HG03432 (cell line): ENCODE measurements around the gene MED9.
"Not testable (repeated sequence)": the region's sequence is repeated elsewhere in the genome, so short reads cannot be mapped to it uniquely, and the experiment has no call there.

ENCODE experiments used
- ATAC-seq: cut with Tn5 transposase; IDR thresholded peaks from one replicate; pipeline ENCODE4 v1.9.1; 2021; ENCODE audit warnings: mild to moderate bottlenecking, moderate library complexity; ENCODE audit not compliant: unreplicated experiment

MED9 gene

DNA sequence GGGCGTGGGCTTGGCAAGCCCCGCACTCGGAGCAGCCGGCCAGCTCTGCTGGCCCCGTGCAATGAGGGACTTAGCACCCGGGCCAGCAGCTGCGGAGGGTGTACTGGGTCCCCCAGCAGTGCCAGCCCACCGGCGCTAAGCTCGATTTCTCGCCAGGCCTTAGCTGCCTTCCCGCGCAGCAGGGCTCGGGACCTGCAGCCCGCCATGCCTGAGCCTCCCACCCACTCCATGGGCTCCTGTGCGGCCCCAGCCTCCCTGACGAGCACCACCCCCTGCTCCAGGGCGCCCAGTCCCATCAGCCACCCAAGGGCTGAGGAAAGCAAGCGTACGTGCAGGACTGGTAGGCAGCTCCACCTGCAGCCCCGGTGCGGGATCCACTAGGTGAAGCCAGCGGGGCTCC is 9.6 kb downstream of the MED9 start:
- not testable (repeated sequence) for ATAC-seq

GRCh38 chr17:17487998-17488397 is 11.2 kb downstream of the MED9 start:
- ATAC-seq: no peak

- no peak for ATAC-seq
These were observed 14.3 kb downstream of the MED9 start for GRCh38 chr17:17491031-17491471.

DNA sequence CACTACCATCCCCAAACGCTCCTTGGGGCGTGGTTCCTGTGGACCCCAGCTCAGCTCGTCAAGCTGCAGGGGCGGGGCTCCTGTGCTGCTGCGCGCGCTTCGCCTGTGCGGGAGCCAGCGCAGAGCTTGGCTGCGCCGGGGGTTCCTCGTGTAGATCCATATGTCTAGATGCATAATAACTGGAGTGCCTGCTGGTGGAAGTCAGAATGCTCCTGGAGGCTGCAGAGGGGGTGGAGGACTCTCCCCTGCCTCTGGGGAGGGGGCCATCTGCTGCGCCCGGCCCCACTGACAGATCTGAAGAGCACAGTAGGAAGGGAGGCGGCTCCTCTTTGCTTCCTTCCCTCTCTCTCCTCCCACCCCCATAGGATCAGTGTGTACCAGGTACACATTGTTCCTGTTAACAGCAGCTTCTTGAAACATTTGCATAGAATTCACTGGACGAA is 14.8 kb downstream of the MED9 start:
- no peak for ATAC-seq

- no peak for ATAC-seq
These were observed 15.3 kb downstream of the MED9 start for GRCh38 chr17:17492085-17492484.

DNA sequence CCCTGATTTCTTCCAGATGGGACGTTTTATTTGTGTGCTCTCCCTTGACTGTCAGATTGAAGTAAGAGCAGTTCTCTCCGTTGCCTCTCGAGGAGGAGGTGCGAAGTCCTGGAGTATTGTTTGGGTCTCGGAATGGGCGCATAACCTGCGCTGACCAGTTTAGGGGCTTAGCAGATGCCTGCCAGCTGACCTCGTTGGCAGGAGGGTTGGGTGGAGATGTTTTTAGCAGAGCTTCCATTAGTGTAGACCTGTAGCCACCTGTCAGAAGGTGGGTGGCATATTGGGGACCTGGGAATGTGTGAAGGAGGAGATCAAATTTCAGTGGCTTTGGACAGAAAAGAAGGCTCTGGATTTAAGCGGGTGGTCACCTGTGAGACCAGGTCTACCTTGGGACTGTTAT is 15.8 kb downstream of the MED9 start:
- no peak for ATAC-seq

GRCh38 chr17:17493249-17493985 is 16.6 kb downstream of the MED9 start:
- ATAC-seq: no peak

DNA sequence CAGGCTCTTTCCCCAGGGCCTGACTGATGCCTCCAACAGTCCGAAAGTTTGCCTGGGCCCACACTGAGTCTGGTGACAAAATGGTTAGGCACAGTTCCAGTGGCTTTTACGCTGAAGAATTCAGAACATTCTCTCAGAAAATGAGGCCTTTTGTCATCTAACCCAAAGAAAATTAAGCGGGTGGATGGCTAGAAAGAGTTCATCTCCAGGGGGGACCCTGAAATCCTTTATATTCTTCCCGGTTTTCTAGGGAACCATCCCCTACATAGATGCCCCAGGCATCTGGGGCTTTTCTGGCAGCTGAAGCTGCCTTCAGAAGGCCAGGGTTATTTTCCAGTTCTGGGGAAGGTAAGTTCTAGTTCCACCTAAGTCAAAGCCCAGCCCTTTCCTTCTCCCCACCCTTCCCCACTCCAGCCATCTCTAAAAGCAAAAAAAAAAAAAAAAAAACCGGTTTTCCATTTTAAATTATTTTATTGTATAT is 17.2 kb downstream of the MED9 start:
- ATAC-seq: no peak

GRCh38 chr17:17494499-17494869 is 17.7 kb downstream of the MED9 start:
- ATAC-seq: no peak

DNA sequence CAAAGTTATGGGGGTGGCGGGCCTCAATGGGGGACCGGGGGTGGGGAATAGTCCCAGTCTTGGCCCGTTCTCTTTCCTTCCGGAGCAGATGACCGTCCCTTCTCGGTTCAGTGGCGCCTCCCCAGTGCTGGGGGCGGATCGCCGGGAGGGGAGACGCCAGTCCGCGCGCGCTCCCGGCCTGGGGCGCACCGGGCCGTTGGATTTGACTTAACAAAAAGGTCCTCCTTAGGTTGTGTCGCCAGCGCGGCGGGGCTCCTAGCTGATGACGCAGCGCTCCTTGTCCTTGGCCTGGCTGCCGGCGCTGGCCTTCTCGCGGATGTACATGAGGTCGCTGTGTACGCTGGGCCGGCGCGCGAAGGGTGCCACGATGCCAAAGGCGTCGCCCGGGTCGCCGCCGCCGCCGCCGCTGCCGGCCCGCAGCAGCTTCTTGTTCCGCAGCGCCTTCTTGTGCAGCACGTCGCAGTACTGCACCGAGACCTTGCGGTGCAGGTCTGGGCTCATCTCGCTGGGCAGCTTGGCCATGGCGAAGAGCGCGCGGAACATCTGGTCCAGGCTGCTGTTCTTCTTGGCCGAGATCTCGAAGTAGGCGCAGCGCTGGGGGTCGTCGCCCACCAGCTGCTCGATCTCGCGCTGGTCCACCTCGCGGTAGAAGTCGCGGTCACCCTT is 18.2 kb downstream of the MED9 start:
- ATAC-seq: no peak

GRCh38 chr17:17495536-17496188 is 18.9 kb downstream of the MED9 start:
- ATAC-seq: no peak

DNA sequence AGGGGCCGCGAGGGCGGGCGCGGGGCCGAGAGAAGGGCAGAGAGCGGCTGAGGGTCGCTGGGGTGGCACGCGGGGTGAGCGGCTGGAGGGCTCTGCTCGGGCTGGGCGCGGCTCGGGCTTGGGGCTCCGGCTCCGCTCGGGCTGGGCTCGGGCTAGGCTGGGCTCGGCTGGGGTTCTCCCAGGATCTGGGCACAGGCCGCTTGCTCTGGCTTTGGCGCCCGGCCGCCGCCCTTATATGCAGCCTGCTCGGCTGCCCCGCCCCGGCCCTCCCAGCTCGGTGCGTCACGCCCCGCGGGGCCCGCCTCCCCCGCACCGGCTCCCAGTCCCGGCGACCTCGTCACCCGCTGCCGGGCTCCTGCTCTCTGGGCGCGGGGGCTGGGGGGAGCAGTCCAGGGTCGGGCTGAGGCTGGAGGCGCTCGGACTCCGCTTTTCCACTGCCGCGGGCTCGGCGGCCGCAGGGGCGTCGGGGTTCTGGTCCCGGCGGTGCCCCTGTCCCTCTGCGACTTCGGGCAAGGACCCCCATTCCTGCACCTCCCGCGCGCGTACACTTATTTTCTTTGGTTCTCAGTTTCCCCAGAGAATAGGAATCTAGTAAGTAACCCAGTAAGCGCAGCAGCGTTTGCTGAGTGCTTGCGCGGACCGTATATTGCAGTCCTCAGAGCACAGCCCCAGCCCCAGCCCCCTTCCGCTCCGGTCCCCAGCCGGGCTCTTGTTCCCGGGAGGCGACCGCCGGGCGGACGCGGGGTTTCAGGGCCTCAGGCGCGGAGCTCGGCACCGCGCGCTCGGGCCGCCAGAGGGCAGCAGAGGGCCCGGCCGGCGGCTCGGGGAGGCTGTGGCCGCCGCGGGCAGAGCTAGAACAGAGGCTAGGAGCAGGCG is 19.6 kb downstream of the MED9 start, which contains the start of gene RASD1:
TSS of gene RASD1 (minus strand) at position 207 of the 876 bp plus-strand sequence. CDS start 214 bp downstream, outside the sequence.
- peak; percentile 81 for ATAC-seq

DNA sequence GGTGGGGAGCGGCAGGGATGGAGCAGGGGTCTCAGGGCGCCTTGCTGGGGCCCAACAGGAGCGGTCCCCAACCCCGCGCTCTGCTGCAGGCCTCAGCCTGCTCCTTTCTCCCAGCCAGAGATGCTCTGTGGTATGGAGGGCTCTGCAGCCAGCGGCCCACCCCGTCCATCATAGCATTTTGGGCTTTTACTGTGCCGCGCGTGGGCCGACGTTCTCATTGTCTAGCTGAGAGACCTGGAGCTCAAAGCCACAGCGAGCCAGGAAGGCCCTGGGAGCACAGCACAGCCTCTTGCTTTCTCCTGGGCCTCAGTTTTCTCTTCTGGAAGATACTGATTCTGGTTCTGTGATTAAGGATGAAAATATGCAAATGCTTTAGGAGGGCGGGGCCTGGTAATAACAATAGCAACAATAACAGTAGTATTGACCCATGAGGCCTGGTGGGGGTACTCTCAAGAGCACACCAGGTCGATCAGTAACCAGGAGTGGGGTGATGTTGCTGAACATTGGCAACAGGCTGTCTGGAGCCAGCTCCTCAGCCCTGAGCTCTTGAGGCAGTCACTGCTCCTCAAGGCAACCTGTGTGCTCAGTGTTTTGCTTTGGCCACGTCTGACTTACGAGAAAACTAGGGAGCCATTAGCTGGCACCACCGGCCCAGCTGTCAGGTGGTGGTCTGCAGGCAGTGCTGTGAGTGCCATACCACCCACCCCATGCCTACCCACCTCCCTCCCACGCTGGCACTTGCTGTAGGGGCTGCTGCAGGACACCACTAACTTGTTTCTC is 20.5 kb downstream of the MED9 start:
- ATAC-seq: no peak

GRCh38 chr17:17497845-17498520 is 21.2 kb downstream of the MED9 start:
- no peak for ATAC-seq

DNA sequence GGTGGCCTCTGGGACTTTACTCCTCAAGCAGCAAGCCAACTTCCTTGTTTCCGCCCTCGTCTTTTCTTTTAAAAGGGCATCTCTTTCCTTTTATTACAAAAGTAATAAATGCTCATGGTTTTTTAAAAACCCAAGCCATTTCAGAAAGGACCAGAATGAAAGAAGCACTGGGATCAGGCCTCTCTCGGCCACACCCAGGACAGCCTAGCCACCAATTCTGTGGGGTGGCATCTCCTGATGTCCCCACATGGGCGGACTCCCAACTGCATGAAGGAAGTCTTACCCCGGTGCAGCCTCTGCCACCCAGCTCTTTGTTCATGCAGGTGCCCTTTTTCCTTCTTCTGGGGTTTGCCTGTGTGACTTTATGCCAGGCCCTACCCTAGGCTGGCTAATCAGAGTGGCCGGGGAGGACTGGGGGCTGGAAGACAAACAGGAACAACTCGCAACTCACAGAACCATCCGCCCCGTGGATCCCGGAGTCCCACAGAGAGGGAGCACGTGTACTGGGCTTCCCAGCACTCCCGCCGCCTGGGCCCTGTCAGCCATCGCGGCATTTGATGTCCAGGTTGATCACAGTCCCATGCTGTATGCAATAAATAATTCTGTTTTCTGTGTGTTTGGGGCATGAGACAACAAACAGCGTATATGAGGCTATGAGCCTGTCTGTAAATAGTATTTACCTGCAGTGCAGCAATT is 22.0 kb downstream of the MED9 start:
- ATAC-seq: no peak

DNA sequence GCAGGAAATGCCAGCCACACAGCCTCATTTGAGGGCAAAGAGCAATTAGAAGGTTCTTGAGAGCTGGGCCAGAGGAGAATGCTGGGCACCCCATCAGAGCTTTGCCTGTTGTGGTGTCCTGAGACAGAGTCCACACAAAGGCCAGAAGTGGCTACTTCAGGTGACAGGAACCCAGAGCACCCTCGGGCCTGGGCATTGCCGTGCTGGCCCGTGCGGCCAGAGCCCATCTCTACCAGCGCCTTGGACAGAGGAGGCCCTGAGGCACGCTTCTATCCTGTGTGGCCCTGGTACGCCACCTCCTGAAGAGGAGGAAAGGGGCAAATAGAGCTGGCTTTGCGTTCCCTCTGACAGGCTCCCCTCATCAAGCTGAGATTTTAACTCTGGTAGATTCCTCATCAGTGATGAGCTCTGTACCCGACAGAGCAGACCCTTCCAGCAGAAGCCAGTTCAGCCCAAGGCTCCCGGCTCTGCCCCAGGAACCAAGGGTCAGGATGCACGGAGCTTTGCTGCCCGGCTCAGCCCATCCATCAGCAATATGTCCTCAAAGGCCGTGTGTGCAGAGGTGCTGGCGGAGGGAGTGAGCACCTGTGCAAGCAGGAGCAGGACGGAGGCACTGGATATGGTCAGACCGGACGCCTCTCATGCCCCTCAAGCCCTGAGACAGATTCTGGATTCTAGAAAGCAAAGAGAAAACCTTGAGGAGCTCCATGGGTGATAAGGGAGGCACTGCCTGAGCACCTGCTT is 22.8 kb downstream of the MED9 start:
- no peak for ATAC-seq

DNA sequence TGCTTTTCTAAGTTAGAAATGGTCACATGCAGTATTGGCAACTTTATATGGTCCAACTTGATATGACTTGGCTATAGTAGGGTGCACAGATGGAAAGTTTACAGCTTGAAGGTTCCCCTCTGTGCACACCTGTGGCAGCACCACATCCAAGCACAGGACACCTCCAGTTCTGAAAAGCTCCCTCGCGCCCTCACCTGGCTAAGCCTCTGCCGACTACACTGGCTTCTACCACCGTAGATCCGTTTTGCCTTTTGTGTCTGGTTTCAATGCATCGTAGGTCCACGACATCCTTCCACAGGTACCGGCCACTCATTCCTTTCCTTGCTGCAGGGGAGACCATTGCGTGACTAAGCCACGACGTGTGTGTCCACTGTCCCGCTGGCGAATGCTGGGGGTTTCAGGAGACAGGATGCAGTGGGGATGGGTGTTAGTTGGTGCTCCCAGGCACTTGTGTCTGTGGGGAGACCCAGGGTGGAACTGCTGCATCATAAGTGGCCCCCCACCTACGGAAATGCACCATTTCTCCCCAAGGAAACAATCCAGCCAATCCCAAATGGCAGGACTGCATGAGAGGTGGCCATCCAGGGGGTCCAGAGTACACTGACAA is 24.3 kb downstream of the MED9 start:
- no peak for ATAC-seq
